T-cell (primary cell): Measurements from ENCODE around the gene SLC6A8. TPM values are rescaled to one million over a fixed set of nuclear protein-coding genes. Genes with fewer than 3 reads are reported as not detected.
"Not testable (repeated sequence)": the region's sequence is repeated elsewhere in the genome, so short reads cannot be mapped to it uniquely, and the experiment has no call there.

Experiments
- ATAC-seq, 4 experiments: fragments of 200-7000 bp in 3 of 4; fragments of 150-1000 bp in 1 of 4; cut with Tn5 transposase; replicated peaks in 1 of 4; 1 replicate in 3 of 4; 2 replicates in 1 of 4; pipeline ENCODE4 v1.10.0; 2021; ENCODE audit warnings: moderate library complexity in 3 of 4, mild to moderate bottlenecking in 2 of 4, moderate number of reproducible peaks in 1 of 4
- CTCF ChIA-PET, 2 donors: fragments of 300-600 bp; sonication (Branson Sonifier 250); formaldehyde crosslinking; loops; one replicate each; lab custom pipeline; 2022; ENCODE audit warnings: antibody characterized with exemption in 2 of 2; lab: Charles Lee
- POLR2A ChIA-PET, 2 donors: fragments of 300-600 bp; sonication (Branson Sonifier 250); formaldehyde crosslinking; loops; one replicate each; lab custom pipeline; 2022; ENCODE audit warnings: antibody characterized with exemption in 2 of 2; lab: Charles Lee
- DNase-seq, 35 experiments: peaks; one replicate each; pipeline versions ENCODE4 v3.0.0 to v3.0.0-alpha.2; 2013 to 2023
- H3K27ac ChIP-seq: one replicate; pipeline ENCODE4 v1.5.1; 2013; ENCODE audit warnings: low read length
- H3K27me3 ChIP-seq, 2 experiments: replicated peaks in 1 of 2; 1 replicate in 1 of 2; 2 replicates in 1 of 2; pipeline versions ENCODE4 v1.6.1 to v1.7.0; 2013; ENCODE audit warnings: low read length in 1 of 2, mixed read lengths in 1 of 2; ENCODE audit not compliant: control insufficient read depth in 2 of 2, insufficient read depth in 2 of 2; ENCODE audit errors: extremely low read depth in 1 of 2
- H3K36me3 ChIP-seq, 2 donors: 1 replicate in 1 of 2; 2 replicates in 1 of 2; pipeline versions ENCODE4 v1.6.1 to v1.7.0; 2013; ENCODE audit warnings: low read length in 1 of 2; ENCODE audit not compliant: control insufficient read depth in 2 of 2, insufficient read depth in 1 of 2; ENCODE audit errors: extremely low read depth in 1 of 2
- H3K4me1 ChIP-seq, 2 experiments: 1 replicate in 1 of 2; 2 replicates in 1 of 2; pipeline versions ENCODE4 v1.6.1 to v1.7.0; 2013; ENCODE audit warnings: low read length in 2 of 2, mixed read lengths in 1 of 2; ENCODE audit not compliant: insufficient read depth in 2 of 2, control insufficient read depth in 1 of 2; ENCODE audit errors: extremely low read depth in 1 of 2
- H3K4me3 ChIP-seq, 2 donors: 1 replicate in 1 of 2; 2 replicates in 1 of 2; pipeline versions ENCODE4 v1.5.1 to v1.7.0; 2013; ENCODE audit warnings: mild to moderate bottlenecking in 2 of 2, low read length in 1 of 2, moderate library complexity in 1 of 2; ENCODE audit not compliant: control insufficient read depth in 1 of 2; ENCODE audit errors: extremely low read depth in 1 of 2
- H3K9me3 ChIP-seq: 2 replicates; pipeline ENCODE4 v1.7.0; 2013
- H3K27ac Mint-ChIP-seq, 2 donors: one replicate each; pipeline ENCODE4 v1.8.0; 2020 to 2021; ENCODE audit warnings: mild to moderate bottlenecking in 2 of 2, mixed read lengths in 2 of 2
- H3K27me3 Mint-ChIP-seq, 2 donors: one replicate each; pipeline ENCODE4 v1.8.0; 2021 to 2022; ENCODE audit warnings: mixed read lengths in 2 of 2
- H3K36me3 Mint-ChIP-seq: one replicate; pipeline ENCODE4 v1.8.0; 2021; ENCODE audit warnings: mixed read lengths
- H3K4me1 Mint-ChIP-seq, 3 donors: one replicate each; pipeline ENCODE4 v1.8.0; 2020 to 2022; ENCODE audit warnings: mixed read lengths in 3 of 3, mild to moderate bottlenecking in 1 of 3
- H3K4me3 Mint-ChIP-seq, 3 donors: one replicate each; pipeline ENCODE4 v1.8.0; 2020 to 2022; ENCODE audit warnings: mild to moderate bottlenecking in 3 of 3, mixed read lengths in 3 of 3, moderate library complexity in 3 of 3
- H3K9me3 Mint-ChIP-seq, 3 donors: one replicate each; pipeline ENCODE4 v1.8.0; 2020 to 2022; ENCODE audit warnings: mixed read lengths in 3 of 3
- WGBS: methylation state at CpG from one replicate; pipeline ENCODE4 v1.1.5; 2013; ENCODE audit warnings: missing lambda C conversion rate; ENCODE audit not compliant: insufficient coverage; 5-methylcytosine and 5-hydroxymethylcytosine counted together
- total RNA-seq, 35 experiments: library from RNA in 6 of 35; stranded (reverse) in 6 of 35; fragments of 120-200 nt in 1 of 35; gene quantifications; one replicate each; pipeline versions ENCODE4 v1.2.1 to v1.2.4 and lab custom pipeline; 2013 to 2026

The SLC6A8 gene
- total RNA-seq, 5 donors from 2014 or later (not counting 1 experiment from before 2014, with no cell fraction given) = 0.89 to 2.3 (median 1.9) TPM

- H3K27ac ChIP-seq, DNase-seq, H3K4me3 Mint-ChIP-seq, H3K9me3 Mint-ChIP-seq, H3K4me1 Mint-ChIP-seq, H3K4me3 ChIP-seq, H3K27me3 Mint-ChIP-seq, H3K36me3 Mint-ChIP-seq, H3K9me3 ChIP-seq, POLR2A ChIA-PET, ATAC-seq, H3K27ac Mint-ChIP-seq, H3K4me1 ChIP-seq, H3K27me3 ChIP-seq: not testable (repeated sequence)
- H3K36me3 ChIP-seq = peaks cover 10 to 42% of the 10 kb centered on the region in 2 donors
- CTCF ChIA-PET = interaction anchor here in 1 of 2 donors (0.6 kb wide), 1 partner anchor 160 kb away, joined by 3 read pairs; no protein-coding TSS in a partner anchor
- 100% methylated on average over 7 of the region's 18 CpGs for WGBS
Measured at GRCh38 chrX:153705403-153706060, 17.8 kb downstream of the SLC6A8 start.

DNA sequence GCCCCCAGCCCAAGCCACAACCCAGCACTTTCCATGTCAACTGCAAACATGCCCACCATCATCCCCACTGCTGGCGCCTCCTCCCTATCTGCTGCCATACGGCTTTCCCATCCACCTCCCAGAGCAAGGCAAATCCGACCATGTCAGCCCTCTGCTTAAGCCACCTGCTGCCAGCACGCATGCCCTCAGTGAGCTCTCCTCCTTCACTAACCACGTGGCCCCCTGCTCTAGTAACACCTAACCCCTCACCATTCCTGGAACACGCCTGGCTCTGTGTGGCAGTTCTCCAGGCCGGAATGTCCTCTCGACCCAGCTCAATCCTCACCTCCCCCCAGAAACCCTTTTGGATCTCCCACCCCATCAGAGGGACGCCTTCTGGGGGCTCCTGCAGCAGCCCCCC, 19.1 kb downstream of the SLC6A8 start:
- Mint-ChIP-seq H3K27me3 (peaks cover 0 to 10% of the 10 kb centered on the region in 2 donors), H3K27ac (no peak overlapping the region), H3K4me1 (peaks cover 4 to 9% (median 5%) of the 10 kb centered on the region in 3 donors), H3K9me3 (no peaks in the 10 kb centered on the region), H3K36me3 (no peaks in the 10 kb centered on the region), H3K4me3 (no peak overlapping the region)
- ChIA-PET CTCF (interaction anchor here in 1 of 2 donors (0.6 kb wide), 1 partner anchor 16 kb away, joined by 3 read pairs; no protein-coding TSS in a partner anchor), POLR2A (no interaction called here)
- H3K36me3 ChIP-seq = peaks cover 6 to 34% of the 10 kb centered on the region in 2 donors
- peaks cover 0 to 8% of the 10 kb centered on the region in 2 experiments for H3K4me1 ChIP-seq
- no peak for ATAC-seq
- no peak for DNase-seq
- H3K4me3 ChIP-seq = no peak overlapping the region
- H3K27ac ChIP-seq = no peak overlapping the region
- no peaks in the 10 kb centered on the region for H3K27me3 ChIP-seq
- H3K9me3 ChIP-seq = no peaks in the 10 kb centered on the region
- WGBS = 100% methylated on average over 6 of the region's 9 CpGs

GRCh38 chrX:153707406-153707805, 19.7 kb downstream of the SLC6A8 start:
- ATAC-seq (no peak), DNase-seq (no peak)
- Mint-ChIP-seq H3K27me3 (peaks cover 0 to 10% of the 10 kb centered on the region in 2 donors), H3K9me3 (no peaks in the 10 kb centered on the region), H3K27ac (no peak overlapping the region), H3K36me3 (no peaks in the 10 kb centered on the region), H3K4me3 (no peak overlapping the region), H3K4me1 (peaks cover 4 to 9% (median 5%) of the 10 kb centered on the region in 3 donors)
- Histone ChIP-seq H3K4me1 (peaks cover 0 to 8% of the 10 kb centered on the region in 2 experiments), H3K27ac (no peak overlapping the region), H3K36me3 (peaks cover 6 to 31% of the 10 kb centered on the region in 2 donors), H3K9me3 (no peaks in the 10 kb centered on the region), H3K27me3 (no peaks in the 10 kb centered on the region), H3K4me3 (no peak overlapping the region)
- WGBS = 100% methylated on average over 1 of the region's 6 CpGs
- ChIA-PET CTCF (interaction anchor here in 1 of 2 donors (0.6 to 1.2 kb wide), 2 partner anchors 15 to 152 kb away, joined by 3 to 5 read pairs; no protein-coding TSS in a partner anchor), POLR2A (no interaction called here)

- Histone ChIP-seq H3K27me3 (no peaks in the 10 kb centered on the region), H3K36me3 (peaks cover 0 to 31% of the 10 kb centered on the region in 2 donors), H3K27ac (no peak overlapping the region), H3K4me3 (no peak overlapping the region), H3K4me1 (peaks cover 0 to 8% of the 10 kb centered on the region in 2 experiments), H3K9me3 (no peaks in the 10 kb centered on the region)
- POLR2A ChIA-PET = no interaction called here
- no peak overlapping the region for H3K27ac Mint-ChIP-seq
- no peak overlapping the region for H3K4me3 Mint-ChIP-seq
- H3K27me3 Mint-ChIP-seq = peaks cover 0 to 10% of the 10 kb centered on the region in 2 donors
- CTCF ChIA-PET = interaction anchor here in 1 of 2 donors (1.2 kb wide), 1 partner anchor 153 kb away, joined by 5 read pairs; no protein-coding TSS in a partner anchor
- DNase-seq = peak in 19 of 35 experiments; percentile 9 to 47 (median 28)
- no peaks in the 10 kb centered on the region for H3K9me3 Mint-ChIP-seq
- 35% methylated on average over 5 of the region's 13 CpGs for WGBS
- peaks cover 4 to 9% (median 5%) of the 10 kb centered on the region in 3 donors for H3K4me1 Mint-ChIP-seq
- peaks cover 3% of the 10 kb centered on the region for H3K36me3 Mint-ChIP-seq
- ATAC-seq = peak; percentile 34 to 69 (median 52)
Measured at GRCh38 chrX:153708415-153708814, 20.7 kb downstream of the SLC6A8 start.

DNA sequence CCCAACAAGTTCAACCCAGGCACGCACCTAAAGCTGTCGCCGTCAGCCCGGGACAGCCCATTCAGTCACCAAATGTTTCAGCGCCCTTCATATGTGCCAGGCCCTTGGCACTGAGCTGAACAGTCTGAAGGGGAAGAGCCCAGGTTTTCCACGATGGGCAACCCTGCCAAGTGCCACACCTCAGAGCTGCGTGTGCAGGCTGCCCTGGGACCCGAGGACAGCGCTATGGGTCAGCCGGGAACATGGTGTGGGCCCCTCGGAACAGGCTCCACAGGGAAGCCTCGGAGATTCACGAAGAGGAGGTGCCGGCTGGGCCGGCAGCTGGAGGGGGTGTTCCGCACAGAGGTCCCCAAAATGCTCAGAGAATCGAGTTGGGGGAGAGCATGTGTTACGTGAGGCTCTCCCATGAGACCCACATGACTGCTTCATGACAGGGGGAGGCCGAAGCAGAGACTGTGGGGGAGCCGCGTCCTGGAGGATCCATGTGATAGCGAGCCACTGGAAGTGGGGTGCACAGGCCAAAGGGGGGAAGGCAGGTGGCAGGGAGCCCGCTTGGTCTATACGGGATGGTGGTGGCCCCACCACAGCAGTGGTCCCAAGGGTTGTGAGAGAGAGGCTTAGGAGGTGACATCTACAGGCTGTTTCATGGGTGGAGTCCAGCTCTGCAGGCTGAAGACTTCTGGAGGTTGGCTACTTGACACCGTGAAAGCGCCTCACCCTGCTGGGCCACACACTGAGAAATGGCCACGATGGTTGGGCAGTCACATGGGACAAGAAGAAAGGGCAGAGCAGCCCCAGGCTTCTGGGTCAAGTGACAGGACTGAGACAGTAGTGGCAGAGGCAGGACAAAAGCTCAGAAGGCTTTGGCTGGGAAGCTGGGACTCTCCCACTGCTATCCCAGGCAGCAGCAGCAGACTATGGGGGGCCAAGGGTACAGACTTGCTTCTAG, 22.3 kb downstream of the SLC6A8 start:
- Mint-ChIP-seq H3K27me3 (peaks cover 0 to 14% of the 10 kb centered on the region in 2 donors), H3K4me1 (peaks cover 4 to 12% (median 7%) of the 10 kb centered on the region in 3 donors), H3K4me3 (no peak overlapping the region), H3K27ac (no peak overlapping the region), H3K9me3 (no peaks in the 10 kb centered on the region), H3K36me3 (peaks cover 9% of the 10 kb centered on the region)
- no peaks in the 10 kb centered on the region for H3K9me3 ChIP-seq
- ChIA-PET CTCF (interaction anchor here in 1 of 2 donors (0.6 kb wide), 1 partner anchor 776 kb away, joined by 5 read pairs; no protein-coding TSS in a partner anchor), POLR2A (no interaction called here)
- WGBS = 97% methylated on average over 15 of the region's 27 CpGs
- ATAC-seq = no peak
- peaks cover 0 to 8% of the 10 kb centered on the region in 2 experiments for H3K4me1 ChIP-seq
- H3K4me3 ChIP-seq = no peak overlapping the region
- H3K27ac ChIP-seq = no peak overlapping the region
- H3K36me3 ChIP-seq = peaks cover 0 to 35% of the 10 kb centered on the region in 2 donors
- H3K27me3 ChIP-seq = no peaks in the 10 kb centered on the region
- no peak for DNase-seq

DNA sequence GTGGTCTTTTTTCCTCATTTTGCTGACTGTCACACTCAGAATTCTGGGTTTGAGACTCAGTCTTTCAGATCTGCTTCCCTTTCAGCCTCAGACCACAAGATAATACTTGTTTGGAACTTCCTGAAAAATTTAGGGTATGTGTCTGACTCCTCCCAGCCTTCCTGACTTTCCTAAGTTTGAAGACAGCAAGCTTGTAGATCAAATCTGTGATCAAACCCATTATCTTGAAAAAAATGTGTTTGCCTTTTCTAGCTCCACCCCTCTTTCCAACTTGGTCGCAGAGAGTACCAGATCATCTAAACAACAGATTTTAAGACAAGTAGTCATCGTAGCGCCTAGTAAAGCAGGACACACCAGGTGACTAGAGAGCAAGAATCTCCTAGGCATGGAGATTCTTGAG, 26.5 kb downstream of the SLC6A8 start:
- Histone ChIP-seq H3K27ac (no peak overlapping the region), H3K36me3 (peaks cover 0 to 61% of the 10 kb centered on the region in 2 donors), H3K9me3 (no peaks in the 10 kb centered on the region), H3K4me1 (peaks cover 0 to 3% of the 10 kb centered on the region in 2 experiments), H3K27me3 (no peaks in the 10 kb centered on the region), H3K4me3 (no peak overlapping the region)
- POLR2A ChIA-PET = no interaction called here
- Mint-ChIP-seq H3K27me3 (peaks cover 0 to 11% of the 10 kb centered on the region in 2 donors), H3K36me3 (peaks cover 12% of the 10 kb centered on the region), H3K4me1 (peaks cover 6 to 13% (median 8%) of the 10 kb centered on the region in 3 donors), H3K27ac (no peak overlapping the region), H3K9me3 (no peaks in the 10 kb centered on the region), H3K4me3 (no peak overlapping the region)
- CTCF ChIA-PET = no interaction called here
- ATAC-seq (no peak), DNase-seq (no peak)
- WGBS = no CpG with 5 or more reads among the region's 3 CpGs
